Ureter (tissue), 1 donor: ENCODE results near the gene AKR1B15. TPM values are rescaled to one million over a fixed set of nuclear protein-coding genes. Genes with fewer than 3 reads are reported as not detected.
"Not testable (repeated sequence)": the region's sequence is repeated elsewhere in the genome, so short reads cannot be mapped to it uniquely, and the experiment has no call there.

ENCODE experiments used
- DNase-seq: peaks from one replicate; pipeline ENCODE4 v3.0.0-alpha.2; 2020; ENCODE audit warnings: low spot score
- total RNA-seq: library from RNA; stranded (reverse); gene quantifications from one replicate; pipeline ENCODE4 v1.2.4, GENCODE V29; 2023
- donor health status: DM: yes; HTN: yes; CAD: no.

Gene AKR1B15
- total RNA-seq, 1 donor from 2014 or later, result 1.6 TPM

- DNase-seq, result not testable (repeated sequence)
Measured at GRCh38 chr7:134561616-134562015, 12.7 kb downstream of the AKR1B15 start.

GRCh38 chr7:134562136-134562535 lies 13.2 kb downstream of the AKR1B15 start:
- DNase-seq, result no peak

GRCh38 chr7:134563398-134563749 lies 14.5 kb downstream of the AKR1B15 start:
- not testable (repeated sequence) for DNase-seq

- peak; percentile 54 for DNase-seq
Measured at GRCh38 chr7:134565643-134566136, 16.8 kb downstream of the AKR1B15 start.

DNA sequence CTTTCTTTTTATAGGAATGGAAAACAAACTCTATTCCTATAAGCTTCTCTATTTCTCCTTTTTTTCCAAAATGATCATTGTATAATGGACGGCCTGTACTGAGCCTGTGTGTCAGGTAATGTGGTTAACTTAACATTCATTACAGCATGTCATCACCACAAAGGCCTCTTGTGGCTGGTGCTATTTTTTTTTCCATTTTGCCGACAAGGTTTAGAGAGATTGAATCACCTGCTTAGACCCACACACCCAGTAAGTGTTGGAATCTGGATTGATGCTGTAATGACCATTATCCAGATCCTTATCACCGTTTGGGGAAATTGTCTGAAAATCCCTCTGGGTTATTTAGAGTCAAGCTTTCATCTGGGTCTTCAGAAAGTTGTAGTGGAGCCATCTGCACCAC lies 18.5 kb downstream of the AKR1B15 start:
- DNase-seq, result no peak

- not testable (repeated sequence) for DNase-seq
Measured at GRCh38 chr7:134569962-134570361, 21.1 kb downstream of the AKR1B15 start.

DNA sequence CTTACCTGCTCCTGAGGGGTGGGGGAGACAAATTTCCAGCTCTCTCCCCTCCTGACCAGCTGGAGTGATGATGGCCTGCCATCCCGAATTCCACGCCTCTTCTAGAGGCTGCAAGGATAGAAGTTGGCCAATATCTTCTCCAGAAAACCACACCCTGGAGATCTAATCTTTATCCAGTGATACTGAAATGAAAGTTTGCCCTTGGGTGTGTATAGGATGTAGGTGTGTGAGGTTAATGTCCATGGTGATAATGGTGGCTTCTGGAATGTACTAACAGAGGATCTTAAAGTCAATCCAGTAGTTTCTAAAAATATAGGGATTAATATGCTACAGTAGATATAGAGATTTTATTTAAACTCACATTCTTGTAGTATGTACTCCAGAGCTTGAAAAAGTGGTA lies 22.2 kb downstream of the AKR1B15 start:
- no peak for DNase-seq

DNA sequence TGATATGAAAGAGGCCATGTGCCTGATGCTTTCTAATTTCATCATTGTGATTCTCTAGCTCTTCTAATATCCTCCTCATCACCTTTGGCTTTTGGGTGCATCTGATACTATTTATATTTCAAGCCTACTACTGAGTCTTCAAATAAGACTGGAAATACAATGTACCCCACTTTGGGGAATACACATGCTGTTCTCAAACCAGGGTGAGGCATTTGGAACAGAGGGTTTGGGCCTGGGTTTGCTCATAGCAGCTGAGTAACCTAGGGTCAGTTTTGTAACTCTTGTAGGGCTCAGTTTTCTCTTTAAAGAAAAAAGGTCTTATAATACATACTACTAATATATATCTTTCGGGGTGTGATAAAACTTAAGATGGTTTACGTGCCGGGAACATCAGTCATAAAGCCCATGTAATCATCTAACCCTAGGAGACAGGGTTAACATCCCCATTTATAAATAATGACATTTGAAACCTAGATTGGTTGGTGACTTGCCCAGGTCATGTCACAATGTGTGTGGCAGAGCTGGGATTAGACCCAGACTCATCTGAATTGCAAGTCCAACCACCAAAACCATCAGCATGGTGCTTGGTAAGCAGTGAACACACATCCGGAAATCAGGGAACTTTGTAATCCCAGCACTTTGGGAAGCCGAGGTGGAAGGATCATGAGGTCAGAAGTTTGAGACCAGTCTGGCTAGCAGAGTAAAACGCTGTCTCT lies 23.0 kb downstream of the AKR1B15 start:
- no peak for DNase-seq

DNA sequence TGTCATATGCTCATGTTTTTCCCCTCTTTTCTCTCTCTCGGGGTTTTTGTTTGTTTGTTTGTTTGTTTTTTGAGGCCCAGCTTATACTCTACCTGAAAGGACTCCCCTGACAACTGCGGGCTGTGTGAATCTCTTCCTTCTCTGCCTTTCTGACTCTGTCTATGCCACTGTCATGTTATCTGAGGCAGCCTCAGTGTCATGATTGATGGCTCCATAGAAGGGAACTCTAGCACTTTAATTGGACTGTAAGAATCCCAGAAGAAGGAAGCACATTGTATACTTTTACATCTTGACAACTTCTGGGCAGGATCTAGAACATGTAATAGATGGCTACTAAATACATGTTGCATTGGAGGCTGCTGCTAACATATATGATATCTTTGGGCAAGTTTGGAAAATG lies 25.4 kb downstream of the AKR1B15 start:
- DNase-seq, result no peak

- DNase-seq, result no peak
Measured at GRCh38 chr7:134584290-134584689, 35.4 kb downstream of the AKR1B15 start.

GRCh38 chr7:134585897-134586296 lies 37.0 kb downstream of the AKR1B15 start:
- DNase-seq, result no peak

GRCh38 chr7:134587750-134588149 lies 38.8 kb downstream of the AKR1B15 start:
- no peak for DNase-seq

- DNase-seq, result peak; percentile 57
Measured at GRCh38 chr7:134589491-134589941, 40.6 kb downstream of the AKR1B15 start.

DNA sequence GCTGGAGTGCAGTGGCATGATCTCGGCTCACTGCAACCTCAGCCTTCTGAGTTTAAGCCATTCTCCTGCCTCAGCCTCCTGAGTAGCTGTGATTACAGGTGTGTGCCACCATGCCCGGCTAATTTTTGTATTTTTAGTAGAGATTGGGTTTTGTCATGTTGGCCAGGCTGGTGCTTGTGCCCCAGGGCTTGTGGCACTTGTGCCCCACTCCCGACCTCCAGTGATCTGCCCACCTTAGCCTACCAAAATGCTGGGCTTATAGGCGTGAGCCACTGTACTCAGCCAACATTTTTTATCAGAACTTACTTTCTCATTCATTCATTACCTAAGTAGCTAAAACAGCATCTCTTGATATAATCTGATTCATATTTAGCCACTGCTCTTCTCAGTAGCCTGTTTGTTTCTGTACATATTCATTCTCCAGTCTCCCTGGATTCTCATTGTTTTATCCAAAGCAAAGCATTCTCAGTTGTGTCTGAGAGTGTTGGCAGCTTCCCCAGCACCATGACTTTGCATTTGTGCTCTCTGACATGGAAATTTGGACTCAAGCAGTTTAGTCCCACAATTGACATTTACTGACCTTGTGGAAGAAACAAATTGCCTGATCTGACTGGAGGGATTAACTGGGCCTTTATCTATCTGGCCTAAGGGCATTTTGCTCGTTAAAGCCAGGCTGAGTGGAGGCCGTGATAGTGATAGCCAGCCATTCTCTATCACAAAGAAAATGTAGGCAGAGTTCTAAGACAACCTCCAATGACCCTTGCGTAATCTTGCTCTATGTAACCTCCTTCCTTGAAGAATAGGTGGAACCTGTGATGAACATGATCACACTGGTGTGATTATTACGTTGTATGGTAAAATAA lies 44.9 kb downstream of the AKR1B15 start:
- peak; percentile 78 for DNase-seq

- no peak for DNase-seq
Measured at GRCh38 chr7:134594877-134595276, 46.0 kb downstream of the AKR1B15 start.

GRCh38 chr7:134599371-134599770 lies 50.5 kb downstream of the AKR1B15 start:
- no peak for DNase-seq

DNA sequence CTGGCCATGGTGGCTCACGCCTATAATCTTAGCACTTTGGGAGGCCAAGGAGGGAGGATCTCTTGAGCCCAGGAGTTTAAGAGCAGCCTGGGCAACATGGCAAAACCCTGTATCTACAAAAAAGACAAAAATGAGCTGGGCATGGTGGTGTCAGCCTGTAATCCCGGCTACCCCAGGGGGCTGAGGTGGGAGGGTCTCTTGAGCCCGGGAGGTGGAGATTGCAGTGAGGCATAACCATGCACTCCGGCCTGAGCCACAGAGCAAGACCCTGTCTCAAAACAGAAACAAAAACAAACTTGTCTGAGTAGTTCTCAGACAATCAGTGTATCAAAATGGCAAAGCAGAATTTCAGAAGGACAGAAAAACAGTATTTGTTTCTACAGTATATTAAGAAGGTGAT lies 52.5 kb downstream of the AKR1B15 start:
- DNase-seq, result no peak

DNA sequence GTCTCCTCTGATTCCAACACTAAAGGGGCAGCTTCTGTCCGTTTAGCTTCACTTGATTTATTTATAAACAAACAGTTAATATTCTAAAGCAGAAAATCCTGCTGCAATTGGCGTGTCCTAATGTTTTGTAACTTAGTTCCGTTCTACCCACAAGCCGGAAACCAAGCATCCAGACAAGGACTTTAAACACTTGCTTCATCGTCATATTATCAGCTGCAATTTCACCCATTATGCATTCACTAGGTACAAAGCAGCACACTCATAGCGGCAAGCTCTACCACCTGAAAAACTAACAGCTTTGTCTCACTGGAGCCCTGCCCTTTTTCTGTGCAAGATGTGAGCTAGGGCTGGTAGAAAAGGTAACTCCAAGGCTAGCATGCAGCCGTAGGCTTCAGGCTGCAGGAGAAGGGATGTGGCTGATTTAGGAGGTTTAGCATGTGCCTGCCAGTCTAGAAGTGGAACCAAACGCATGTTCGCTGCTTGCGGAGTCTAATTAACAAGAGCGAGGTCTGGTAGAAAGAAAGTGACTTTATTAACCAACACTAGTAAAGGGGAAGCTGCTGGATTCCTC lies 54.1 kb downstream of the AKR1B15 start:
- no peak for DNase-seq

DNA sequence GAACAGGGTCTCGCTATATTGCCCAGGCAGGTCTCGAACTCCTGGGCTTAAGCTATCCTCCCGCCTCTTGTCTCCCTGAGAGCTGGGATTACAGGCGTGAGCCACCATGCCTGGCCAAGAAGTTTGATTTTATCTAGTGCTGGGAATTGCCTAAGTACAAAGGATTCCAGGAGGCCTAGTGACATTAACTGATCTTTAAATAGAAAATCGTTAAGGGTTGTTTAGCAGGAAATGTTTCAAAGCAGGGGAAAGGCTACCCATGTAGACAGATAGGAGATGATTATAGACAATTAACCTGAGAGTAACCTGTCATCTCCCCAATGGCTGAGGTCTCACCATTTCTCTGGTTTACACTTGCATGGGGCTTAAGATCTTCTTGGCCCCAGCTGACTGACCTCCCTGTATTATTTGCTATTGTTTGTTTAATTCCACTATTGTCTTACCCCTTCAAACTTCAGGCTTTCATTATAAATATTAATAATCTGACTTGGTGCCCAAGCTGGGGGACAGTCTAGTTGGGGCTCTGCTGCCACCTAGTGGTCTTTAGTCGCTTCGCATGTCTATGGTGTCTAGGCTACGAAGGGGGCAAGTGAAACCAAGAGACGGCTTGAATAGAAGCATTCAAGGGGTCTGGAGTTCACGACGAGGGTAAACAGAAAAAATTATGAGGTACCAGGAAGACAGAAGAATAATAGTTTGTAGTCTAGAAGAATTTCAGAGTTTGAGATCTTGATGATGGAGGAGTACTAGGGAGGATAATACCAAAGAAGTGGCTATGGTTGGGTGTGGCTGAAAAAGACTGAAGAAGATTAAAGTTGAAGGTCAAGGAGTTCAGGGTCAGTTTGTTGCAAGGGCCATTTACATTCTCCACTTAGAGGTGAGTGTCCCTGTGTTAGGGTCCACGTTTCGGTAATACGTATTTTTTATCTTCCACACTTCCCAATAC lies 57.3 kb downstream of the AKR1B15 start:
- peak; percentile 82 for DNase-seq

DNA sequence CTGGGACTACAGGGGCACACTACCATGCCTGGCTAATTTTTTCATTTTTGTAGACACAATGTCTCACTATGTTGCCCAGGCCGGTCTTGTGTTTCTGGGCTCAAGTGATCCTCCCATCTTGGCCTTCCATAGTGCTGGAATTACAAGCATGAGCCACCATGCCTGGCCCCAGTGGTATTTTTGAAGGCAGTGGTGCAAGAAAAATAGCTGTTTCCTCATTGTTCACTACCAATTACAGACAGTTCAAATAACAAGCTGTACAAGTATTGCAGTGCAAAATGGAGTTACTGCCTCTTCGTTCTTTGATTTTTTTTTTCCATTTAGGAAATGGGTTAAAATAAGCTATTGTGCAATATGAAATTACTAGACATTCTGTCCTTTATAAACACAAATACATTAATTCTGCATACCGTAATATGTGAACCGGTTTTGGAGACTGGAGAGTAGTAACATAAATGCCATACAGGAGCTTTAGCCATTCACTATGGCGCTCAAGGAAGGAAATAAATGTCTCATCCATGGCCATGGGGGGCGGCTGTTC lies 62.8 kb downstream of the AKR1B15 start:
- no peak for DNase-seq

DNA sequence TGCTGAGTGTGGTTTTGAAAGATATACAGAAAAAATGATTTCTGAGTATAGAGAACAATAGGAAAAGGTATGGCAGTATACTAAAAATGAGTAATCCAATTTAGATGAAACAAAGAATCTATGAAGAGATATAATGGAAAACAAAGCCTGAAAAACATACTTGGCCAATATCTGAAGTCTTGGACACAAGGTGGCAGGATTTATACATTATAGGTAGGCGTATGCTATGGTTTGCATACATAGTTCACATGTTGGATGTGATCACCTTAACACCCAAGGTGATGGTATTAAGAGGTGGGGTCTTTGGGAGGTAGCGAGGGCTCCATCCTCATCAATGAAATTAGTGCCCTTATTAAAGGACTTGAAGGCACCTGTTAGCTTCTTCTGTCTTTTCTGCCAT lies 63.3 kb downstream of the AKR1B15 start:
- DNase-seq, result no peak
